Measurements from ENCODE around the gene RPL13A. TPM values are rescaled to one million over a fixed set of nuclear protein-coding genes. Genes with fewer than 3 reads are reported as not detected.

Gene RPL13A
- total and polyA plus RNA-seq, 2 donors (not counting 3 experiments of a cell fraction or from before 2014, with no cell fraction given), result 2,291 to 4,148 TPM

DNA sequence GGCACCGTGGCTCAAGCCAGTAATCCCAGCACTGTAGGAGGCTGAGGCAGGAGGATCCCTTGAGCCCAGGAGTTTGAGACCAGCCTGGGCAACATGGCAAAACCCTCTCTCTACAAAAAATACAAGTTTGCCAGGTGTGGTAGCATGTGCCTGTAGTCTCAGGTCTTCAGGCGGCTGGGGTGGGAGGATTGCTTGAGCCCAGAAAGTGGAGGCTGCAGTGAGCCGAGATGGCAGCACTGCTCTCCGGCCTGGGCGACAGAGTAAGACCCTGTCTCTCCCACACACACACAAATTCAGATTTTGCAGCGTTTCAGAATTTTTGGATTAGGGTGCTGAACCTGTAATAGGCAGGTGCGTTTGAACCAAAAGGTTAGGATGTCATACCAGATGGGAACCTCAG, 11.1 kb downstream of the RPL13A start:
- POLR2A ChIA-PET, result interaction anchor here (0.6 to 0.8 kb wide), 2 partner anchors 23 to 178 kb away, joined by 3 to 5 read pairs; no protein-coding TSS in a partner anchor
- peaks cover 36% of the 10 kb centered on the region for H3K4me1 ChIP-seq (ENCODE audit: control insufficient read depth, extremely low read depth, insufficient read depth, low read length)
- H2AFZ ChIP-seq (ENCODE audit: low read depth, low read length), result no peak overlapping the region
- intact Hi-C loops (cut with micrococcal nuclease), result loop anchor here (5.0 kb wide), 1 partner anchor 309 kb away; no protein-coding TSS in a partner anchor
- peak overlapping the region in 1 of 3 experiments; percentile 100 for H3K4me3 ChIP-seq (replicated peaks in 1 of 3; ENCODE audit: insufficient read depth in 1 of 3, low read depth in 1 of 3, low read length in 3 of 3)
- no TSS peak for BruUV-seq (replicated peaks)
- dilution Hi-C loops (cut with MboI; ENCODE audit: extremely low pct_ligation_motif_present, low sequenced_read_pairs), result no loop called here
- H3K27ac ChIP-seq (ENCODE audit: insufficient read depth, low read depth, low read length), result no peak overlapping the region
- peak overlapping the region; percentile 90 for H3K4me2 ChIP-seq (ENCODE audit: insufficient read depth, low read length)
- no peak overlapping the region for H3K9ac ChIP-seq (replicated peaks; ENCODE audit: extremely low read depth, insufficient read depth, low read length)
- H3K9me1 ChIP-seq (replicated peaks; ENCODE audit: control insufficient read depth, extremely low read depth, insufficient read depth, low read length), result no peaks in the 10 kb centered on the region
- H3K36me3 ChIP-seq (ENCODE audit: control insufficient read depth in 2 of 2, extremely low read depth in 1 of 2, insufficient read depth in 2 of 2, low read length in 2 of 2), result peaks cover 9 to 24% of the 10 kb centered on the region in 2 experiments
- H4K20me1 ChIP-seq (replicated peaks; ENCODE audit: control insufficient read depth, extremely low read depth, insufficient read depth, low read length), result peaks cover 3% of the 10 kb centered on the region
- FAIRE-seq (no peak), DNase-seq (ENCODE audit: low read depth, low spot score) (no peak)
- H3K79me2 ChIP-seq (ENCODE audit: control insufficient read depth, insufficient read depth, low read length), result peaks cover 29% of the 10 kb centered on the region
- TF ChIP-seq, protein P1, sequence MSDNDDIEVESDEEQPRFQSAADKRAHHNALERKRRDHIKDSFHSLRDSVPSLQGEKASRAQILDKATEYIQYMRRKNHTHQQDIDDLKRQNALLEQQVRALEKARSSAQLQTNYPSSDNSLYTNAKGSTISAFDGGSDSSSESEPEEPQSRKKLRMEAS (IDR thresholded peaks at IDR 0.05; ENCODE audit: insufficient read depth, insufficient read length), result no peak
- no peak for TF ChIP-seq MYC (IDR thresholded peaks at IDR 0.05; ENCODE audit: low read depth, low read length)
- TF ChIP-seq GATA2 (IDR thresholded peaks at IDR 0.05; ENCODE audit: insufficient read depth, insufficient read length, low read depth, low read length), result no peak
- TF ChIP-seq POLR2A (IDR thresholded peaks at IDR 0.05; ENCODE audit: low read depth, low read length), result no peak
- TF ChIP-seq FOS (IDR thresholded peaks at IDR 0.05; ENCODE audit: borderline replicate concordance, insufficient read depth, low read length), result no peak
- TF ChIP-seq EZH2 (IDR thresholded peaks at IDR 0.05; ENCODE audit: borderline replicate concordance, low read depth, low read length, severe bottlenecking), result no peak
- TF ChIP-seq JUN (IDR thresholded peaks at IDR 0.05; ENCODE audit: borderline replicate concordance, insufficient read depth, insufficient read length, low read depth), result no peak
- no peak for TF ChIP-seq POLR2AphosphoS5 (IDR thresholded peaks at IDR 0.05; ENCODE audit: insufficient read depth, low read depth, low read length)
- TF ChIP-seq, protein P2, sequence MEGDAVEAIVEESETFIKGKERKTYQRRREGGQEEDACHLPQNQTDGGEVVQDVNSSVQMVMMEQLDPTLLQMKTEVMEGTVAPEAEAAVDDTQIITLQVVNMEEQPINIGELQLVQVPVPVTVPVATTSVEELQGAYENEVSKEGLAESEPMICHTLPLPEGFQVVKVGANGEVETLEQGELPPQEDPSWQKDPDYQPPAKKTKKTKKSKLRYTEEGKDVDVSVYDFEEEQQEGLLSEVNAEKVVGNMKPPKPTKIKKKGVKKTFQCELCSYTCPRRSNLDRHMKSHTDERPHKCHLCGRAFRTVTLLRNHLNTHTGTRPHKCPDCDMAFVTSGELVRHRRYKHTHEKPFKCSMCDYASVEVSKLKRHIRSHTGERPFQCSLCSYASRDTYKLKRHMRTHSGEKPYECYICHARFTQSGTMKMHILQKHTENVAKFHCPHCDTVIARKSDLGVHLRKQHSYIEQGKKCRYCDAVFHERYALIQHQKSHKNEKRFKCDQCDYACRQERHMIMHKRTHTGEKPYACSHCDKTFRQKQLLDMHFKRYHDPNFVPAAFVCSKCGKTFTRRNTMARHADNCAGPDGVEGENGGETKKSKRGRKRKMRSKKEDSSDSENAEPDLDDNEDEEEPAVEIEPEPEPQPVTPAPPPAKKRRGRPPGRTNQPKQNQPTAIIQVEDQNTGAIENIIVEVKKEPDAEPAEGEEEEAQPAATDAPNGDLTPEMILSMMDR (IDR thresholded peaks at IDR 0.05; ENCODE audit: extremely low read depth in 1 of 2, insufficient read depth in 1 of 2, low read depth in 1 of 2, low read length in 2 of 2), result no peak
- H3K27me3 ChIP-seq (ENCODE audit: control insufficient read depth in 2 of 2, insufficient read depth in 2 of 2, low read length in 2 of 2), result no peaks in the 10 kb centered on the region
- H3K9me3 ChIP-seq (replicated peaks; ENCODE audit: control insufficient read depth, insufficient read depth, low read length), result no peaks in the 10 kb centered on the region
- CTCF ChIA-PET, result no interaction called here
